Activated CD4-positive, alpha-beta memory T cell treated with anti-CD3 and anti-CD28 coated beads for 36 hours (primary cell): ENCODE results near the gene HTR3D. TPM values are rescaled to one million over a fixed set of nuclear protein-coding genes. Genes with fewer than 3 reads are reported as not detected.
"Not testable (repeated sequence)": the region's sequence is repeated elsewhere in the genome, so short reads cannot be mapped to it uniquely, and the experiment has no call there.

ENCODE experiments used
- CTCF ChIA-PET: fragments of 350-600 bp; sonication (Branson Sonifier 250); formaldehyde crosslinking; loops from one replicate; lab custom pipeline; 2021; ENCODE audit warnings: antibody characterized with exemption, inconsistent platforms; lab: Charles Lee
- POLR2A ChIA-PET: fragments of 350-600 bp; sonication (Branson Sonifier 250); formaldehyde crosslinking; loops from one replicate; lab custom pipeline; 2021; ENCODE audit warnings: antibody characterized with exemption; lab: Charles Lee
- DNase-seq: peaks from one replicate; pipeline ENCODE4 v3.0.0-alpha.2; 2020
- H3K27ac Mint-ChIP-seq: one replicate; pipeline ENCODE4 v1.8.0; 2021; ENCODE audit warnings: mixed read lengths
- H3K27me3 Mint-ChIP-seq: one replicate; pipeline ENCODE4 v1.8.0; 2021; ENCODE audit warnings: mixed read lengths
- H3K36me3 Mint-ChIP-seq: one replicate; pipeline ENCODE4 v1.8.0; 2021; ENCODE audit warnings: mixed read lengths
- H3K4me1 Mint-ChIP-seq: one replicate; pipeline ENCODE4 v1.8.0; 2021; ENCODE audit warnings: low read depth, mixed read lengths
- H3K4me3 Mint-ChIP-seq: one replicate; pipeline ENCODE4 v1.8.0; 2021; ENCODE audit warnings: mild to moderate bottlenecking, mixed read lengths
- H3K9me3 Mint-ChIP-seq: one replicate; pipeline ENCODE4 v1.8.0; 2021; ENCODE audit warnings: mixed read lengths
- intact Hi-C: fragments of 100-400 bp; cut with micrococcal nuclease; formaldehyde crosslinking; loops from one replicate; pipeline ENCODE4 v1.15.1; 2023
- total RNA-seq, 2 experiments: library from RNA; stranded (reverse); gene quantifications; one replicate each; pipeline ENCODE4 v1.2.3, GENCODE V29; 2021

HTR3D gene
- total RNA-seq, 2 experiments from 2014 or later = not detected

DNA sequence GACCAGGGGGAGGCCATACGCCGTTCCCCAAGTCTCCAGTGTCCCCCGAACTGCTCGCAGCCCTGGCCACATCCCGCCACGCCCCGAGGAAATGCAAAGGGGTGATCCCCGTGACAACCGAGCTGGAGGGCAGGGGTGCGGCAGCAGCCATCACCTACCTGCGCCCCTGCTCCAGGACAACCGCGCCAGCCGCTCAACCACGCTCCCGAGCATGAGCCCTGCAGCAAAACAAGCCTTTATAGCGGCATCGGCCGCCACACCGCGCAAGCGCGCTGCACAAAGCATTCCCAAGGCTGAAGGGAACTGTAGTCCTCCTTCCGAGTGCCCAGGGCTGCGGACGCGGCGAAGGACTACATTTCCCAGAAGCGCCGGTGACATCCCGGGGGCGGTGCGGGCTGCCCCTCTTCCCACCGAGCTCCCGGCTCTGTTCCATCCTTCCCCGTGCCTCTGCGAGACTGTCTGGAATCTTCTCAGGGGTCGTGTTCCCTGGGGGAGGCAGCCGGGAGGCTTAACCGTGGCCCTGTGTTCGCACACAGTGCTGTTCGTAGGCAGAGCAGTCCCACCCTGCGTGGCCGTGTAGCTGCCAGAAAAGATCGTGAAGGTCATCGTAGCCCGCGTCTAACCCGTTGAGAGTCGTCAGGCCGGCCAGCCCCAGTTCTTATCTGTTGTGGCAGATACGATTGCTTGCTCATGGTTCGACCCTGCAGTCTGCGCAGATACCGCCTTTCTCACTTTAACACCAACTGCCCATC, 13.7 kb upstream of the HTR3D start, which contains the start of gene ABCC5:
TSS of gene ABCC5 (minus strand) at position 213 of the 752 bp plus-strand sequence. CDS start 3,492 bp downstream, outside the sequence.
- Mint-ChIP-seq H3K27ac (peak within 1 kb of the TSS; percentile 85), H3K4me3 (peak within 1 kb of the TSS; percentile 99), H3K27me3 (peaks cover 5% of the 10 kb centered on the region), H3K9me3 (no peaks in the 10 kb centered on the region), H3K36me3 (peaks cover 8% of the 10 kb centered on the region), H3K4me1 (peaks cover 23% of the 10 kb centered on the region)
- POLR2A ChIA-PET = no interaction called here
- intact Hi-C loops = loop anchor here (1.0 to 5.0 kb wide), 7 partner anchors 117 to 551 kb away; partner anchors contain the start of genes AP2M1, EIF2B5, PARL and PSMD2
- peak; percentile 89 for DNase-seq
- CTCF ChIA-PET = interaction anchor here (0.6 to 2.4 kb wide), 16 partner anchors 10 to 319 kb away, joined by 3 to 17 read pairs (median 4); partner anchors contain the start of gene ABCF3

GRCh38 chr3:184018424-184018973, 13.0 kb upstream of the HTR3D start:
- CTCF ChIA-PET = interaction anchor here (0.7 to 2.4 kb wide), 14 partner anchors 9 to 319 kb away, joined by 3 to 17 read pairs (median 4); partner anchors contain the start of gene ABCF3
- intact Hi-C loops = loop anchor here (5.0 kb wide), 2 partner anchors 136 to 551 kb away; partner anchors contain the start of gene PARL
- H3K27ac Mint-ChIP-seq = peak overlapping the region; percentile 85
- H3K9me3 Mint-ChIP-seq = no peaks in the 10 kb centered on the region
- H3K4me3 Mint-ChIP-seq = peak overlapping the region; percentile 99
- POLR2A ChIA-PET = no interaction called here
- H3K36me3 Mint-ChIP-seq = peaks cover 5% of the 10 kb centered on the region
- no peak for DNase-seq
- H3K4me1 Mint-ChIP-seq = peaks cover 23% of the 10 kb centered on the region
- peaks cover 5% of the 10 kb centered on the region for H3K27me3 Mint-ChIP-seq

- no peak for DNase-seq
- Mint-ChIP-seq H3K9me3 (no peaks in the 10 kb centered on the region), H3K27me3 (peaks cover 5% of the 10 kb centered on the region), H3K36me3 (no peaks in the 10 kb centered on the region), H3K4me1 (peaks cover 8% of the 10 kb centered on the region), H3K27ac (no peak overlapping the region), H3K4me3 (no peak overlapping the region)
- intact Hi-C loops = no loop called here
- ChIA-PET POLR2A (no interaction called here), CTCF (interaction anchor here (0.6 kb wide), 1 partner anchor 9 kb away, joined by 3 read pairs; no protein-coding TSS in a partner anchor)
Observed at GRCh38 chr3:184022323-184022722, 9.2 kb upstream of the HTR3D start.

DNA sequence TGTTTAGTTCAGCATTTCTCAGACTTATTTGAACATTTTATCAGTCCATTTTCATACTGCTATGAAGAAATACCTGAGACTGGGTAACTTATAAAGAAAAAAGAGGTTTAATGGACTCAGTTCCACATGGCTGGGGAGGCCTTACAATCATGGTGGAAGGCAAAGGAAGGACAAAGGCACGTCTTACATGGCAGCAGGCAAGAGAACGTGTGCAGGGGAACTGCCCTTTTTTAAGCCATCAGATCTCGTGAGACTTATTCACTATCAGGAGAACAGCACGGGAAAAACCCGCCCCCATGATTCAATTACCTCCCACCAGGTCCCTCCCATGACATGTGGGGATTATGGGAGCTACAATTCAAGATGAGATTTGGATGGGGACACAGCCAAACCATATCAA, 6.3 kb upstream of the HTR3D start:
- intact Hi-C loops, H3K4me3 Mint-ChIP-seq, H3K27ac Mint-ChIP-seq, H3K36me3 Mint-ChIP-seq, POLR2A ChIA-PET, H3K27me3 Mint-ChIP-seq, H3K9me3 Mint-ChIP-seq, H3K4me1 Mint-ChIP-seq, CTCF ChIA-PET, DNase-seq: not testable (repeated sequence)

GRCh38 chr3:184028275-184028890, 3.2 kb upstream of the HTR3D start:
- H3K4me1 Mint-ChIP-seq, H3K4me3 Mint-ChIP-seq, POLR2A ChIA-PET, H3K36me3 Mint-ChIP-seq, H3K9me3 Mint-ChIP-seq, intact Hi-C loops, DNase-seq, H3K27me3 Mint-ChIP-seq, H3K27ac Mint-ChIP-seq: not testable (repeated sequence)
- CTCF ChIA-PET = interaction anchor here (1.0 kb wide), 1 partner anchor 10 kb away, joined by 4 read pairs; the partner anchor contains the start of gene ABCC5

GRCh38 chr3:184029443-184029842, 2.1 kb upstream of the HTR3D start:
- Mint-ChIP-seq H3K36me3 (no peaks in the 10 kb centered on the region), H3K9me3 (no peaks in the 10 kb centered on the region), H3K27me3 (peaks cover 3% of the 10 kb centered on the region), H3K4me1 (no peaks in the 10 kb centered on the region), H3K27ac (no peak overlapping the region), H3K4me3 (no peak overlapping the region)
- POLR2A ChIA-PET = no interaction called here
- DNase-seq = no peak
- CTCF ChIA-PET = interaction anchor here (0.9 kb wide), 1 partner anchor 9 kb away, joined by 3 read pairs; no protein-coding TSS in a partner anchor
- intact Hi-C loops = no loop called here

- ChIA-PET CTCF (no interaction called here), POLR2A (no interaction called here)
- no peak for DNase-seq
- peaks cover 3% of the 10 kb centered on the region for H3K27me3 Mint-ChIP-seq
- H3K36me3 Mint-ChIP-seq = no peaks in the 10 kb centered on the region
- H3K4me1 Mint-ChIP-seq = no peaks in the 10 kb centered on the region
- H3K4me3 Mint-ChIP-seq = no peak overlapping the region
- intact Hi-C loops = no loop called here
- H3K9me3 Mint-ChIP-seq = no peaks in the 10 kb centered on the region
- no peak overlapping the region for H3K27ac Mint-ChIP-seq
Observed at GRCh38 chr3:184030536-184030935, 1.0 kb upstream of the HTR3D start.

- POLR2A ChIA-PET = no interaction called here
- H3K4me3 Mint-ChIP-seq = no peak overlapping the region
- CTCF ChIA-PET = no interaction called here
Observed at GRCh38 chr3:184037816-184038215, 6.3 kb downstream of the HTR3D start.

DNA sequence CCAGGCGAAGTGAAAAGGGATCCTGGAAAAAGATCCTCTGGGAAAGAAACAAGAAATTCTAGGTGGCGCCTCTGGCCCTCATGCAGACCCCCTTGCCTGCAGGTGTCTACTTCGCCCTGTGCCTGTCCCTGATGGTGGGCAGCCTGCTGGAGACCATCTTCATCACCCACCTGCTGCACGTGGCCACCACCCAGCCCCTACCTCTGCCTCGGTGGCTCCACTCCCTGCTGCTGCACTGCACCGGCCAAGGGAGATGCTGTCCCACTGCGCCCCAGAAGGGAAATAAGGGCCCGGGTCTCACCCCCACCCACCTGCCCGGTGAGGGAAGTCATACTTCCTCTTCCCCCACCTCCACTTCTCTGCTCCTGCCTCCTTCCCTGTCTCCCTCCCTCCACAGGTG, 6.8 kb downstream of the HTR3D start:
- H3K9me3 Mint-ChIP-seq, intact Hi-C loops, H3K4me3 Mint-ChIP-seq, DNase-seq, H3K27ac Mint-ChIP-seq, POLR2A ChIA-PET, CTCF ChIA-PET, H3K4me1 Mint-ChIP-seq, H3K27me3 Mint-ChIP-seq, H3K36me3 Mint-ChIP-seq: not testable (repeated sequence)

More at GRCh38 chr3:184037816-184038215, 6.3 kb downstream of the HTR3D start:
- H3K36me3 Mint-ChIP-seq = no peaks in the 10 kb centered on the region
- intact Hi-C loops = no loop called here
- no peak overlapping the region for H3K27ac Mint-ChIP-seq
- no peaks in the 10 kb centered on the region for H3K4me1 Mint-ChIP-seq
- DNase-seq = no peak
- no peaks in the 10 kb centered on the region for H3K27me3 Mint-ChIP-seq
- no peaks in the 10 kb centered on the region for H3K9me3 Mint-ChIP-seq

GRCh38 chr3:184039414-184039813, 7.9 kb downstream of the HTR3D start:
- intact Hi-C loops = no loop called here
- Mint-ChIP-seq H3K27ac (no peak overlapping the region), H3K4me3 (no peak overlapping the region), H3K4me1 (no peaks in the 10 kb centered on the region), H3K9me3 (no peaks in the 10 kb centered on the region), H3K36me3 (no peaks in the 10 kb centered on the region), H3K27me3 (no peaks in the 10 kb centered on the region)
- ChIA-PET CTCF (no interaction called here), POLR2A (no interaction called here)
- DNase-seq = no peak

DNA sequence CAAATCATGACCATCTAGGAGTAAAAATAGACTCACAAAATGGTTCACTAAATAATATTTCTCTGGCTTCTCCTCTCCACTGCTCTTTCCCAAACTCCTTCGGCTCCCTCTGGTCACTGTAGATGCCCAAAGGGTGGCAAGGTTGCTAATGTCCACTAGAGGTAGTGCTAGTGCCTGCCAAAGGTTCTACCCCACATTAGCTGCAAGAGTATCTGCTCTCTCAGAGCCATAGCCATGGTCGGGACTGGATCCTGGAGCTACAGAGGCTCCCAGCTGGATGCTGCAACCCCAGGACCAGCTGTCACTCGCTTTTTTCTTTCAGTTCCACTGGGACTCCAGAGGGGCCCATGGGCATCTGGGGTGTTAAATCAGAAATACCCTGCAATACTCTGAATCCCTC, 8.5 kb downstream of the HTR3D start:
- Mint-ChIP-seq H3K27ac (no peak overlapping the region), H3K4me3 (no peak overlapping the region), H3K27me3 (no peaks in the 10 kb centered on the region), H3K9me3 (no peaks in the 10 kb centered on the region), H3K4me1 (no peaks in the 10 kb centered on the region), H3K36me3 (no peaks in the 10 kb centered on the region)
- DNase-seq = no peak
- intact Hi-C loops = no loop called here
- CTCF ChIA-PET = no interaction called here
- POLR2A ChIA-PET = no interaction called here

GRCh38 chr3:184042617-184043016, 11.1 kb downstream of the HTR3D start:
- intact Hi-C loops = no loop called here
- H3K36me3 Mint-ChIP-seq = no peaks in the 10 kb centered on the region
- no peak for DNase-seq
- H3K9me3 Mint-ChIP-seq = no peaks in the 10 kb centered on the region
- H3K27me3 Mint-ChIP-seq = no peaks in the 10 kb centered on the region
- CTCF ChIA-PET = interaction anchor here (1.4 kb wide), 1 partner anchor 24 kb away, joined by 3 read pairs; no protein-coding TSS in a partner anchor
- no peak overlapping the region for H3K4me3 Mint-ChIP-seq
- no peaks in the 10 kb centered on the region for H3K4me1 Mint-ChIP-seq
- no peak overlapping the region for H3K27ac Mint-ChIP-seq
- POLR2A ChIA-PET = no interaction called here
